Stomach smooth muscle (tissue), 2 donors: ENCODE results near the gene ZNF581.
A peak's percentile ranks its signal among the peaks of the same experiment; 100 is the strongest.

Experiments used
- H3K27ac ChIP-seq: one replicate; pipeline ENCODE4 v1.7.0; 2013; ENCODE audit warnings: mild to moderate bottlenecking, low read length, inconsistent platforms
- H3K27me3 ChIP-seq, 2 donors: one replicate each; pipeline ENCODE4 v1.7.0; 2013; ENCODE audit warnings: low read length in 2 of 2; ENCODE audit not compliant: insufficient read depth in 2 of 2, control insufficient read depth in 1 of 2
- H3K36me3 ChIP-seq, 2 donors: one replicate each; pipeline ENCODE4 v1.7.0; 2013; ENCODE audit warnings: low read length in 2 of 2; ENCODE audit not compliant: control insufficient read depth in 2 of 2, insufficient read depth in 2 of 2
- H3K4me1 ChIP-seq: one replicate; pipeline ENCODE4 v1.7.0; 2013; ENCODE audit warnings: low read length; ENCODE audit not compliant: control insufficient read depth, insufficient read depth
- H3K4me3 ChIP-seq, 2 donors: one replicate each; pipeline ENCODE4 v1.7.0; 2013; ENCODE audit warnings: low read length in 2 of 2
- H3K9ac ChIP-seq, 2 donors: one replicate each; pipeline ENCODE4 v1.7.0; 2013; ENCODE audit warnings: low read length in 2 of 2, mild to moderate bottlenecking in 1 of 2
- H3K9me3 ChIP-seq, 2 donors: one replicate each; pipeline ENCODE4 v1.7.0; 2013; ENCODE audit warnings: low read length in 2 of 2; ENCODE audit not compliant: control insufficient read depth in 2 of 2
- donor health status: healthy.
- donor health status: Pancreatic carcinoma.

Gene ZNF581

DNA sequence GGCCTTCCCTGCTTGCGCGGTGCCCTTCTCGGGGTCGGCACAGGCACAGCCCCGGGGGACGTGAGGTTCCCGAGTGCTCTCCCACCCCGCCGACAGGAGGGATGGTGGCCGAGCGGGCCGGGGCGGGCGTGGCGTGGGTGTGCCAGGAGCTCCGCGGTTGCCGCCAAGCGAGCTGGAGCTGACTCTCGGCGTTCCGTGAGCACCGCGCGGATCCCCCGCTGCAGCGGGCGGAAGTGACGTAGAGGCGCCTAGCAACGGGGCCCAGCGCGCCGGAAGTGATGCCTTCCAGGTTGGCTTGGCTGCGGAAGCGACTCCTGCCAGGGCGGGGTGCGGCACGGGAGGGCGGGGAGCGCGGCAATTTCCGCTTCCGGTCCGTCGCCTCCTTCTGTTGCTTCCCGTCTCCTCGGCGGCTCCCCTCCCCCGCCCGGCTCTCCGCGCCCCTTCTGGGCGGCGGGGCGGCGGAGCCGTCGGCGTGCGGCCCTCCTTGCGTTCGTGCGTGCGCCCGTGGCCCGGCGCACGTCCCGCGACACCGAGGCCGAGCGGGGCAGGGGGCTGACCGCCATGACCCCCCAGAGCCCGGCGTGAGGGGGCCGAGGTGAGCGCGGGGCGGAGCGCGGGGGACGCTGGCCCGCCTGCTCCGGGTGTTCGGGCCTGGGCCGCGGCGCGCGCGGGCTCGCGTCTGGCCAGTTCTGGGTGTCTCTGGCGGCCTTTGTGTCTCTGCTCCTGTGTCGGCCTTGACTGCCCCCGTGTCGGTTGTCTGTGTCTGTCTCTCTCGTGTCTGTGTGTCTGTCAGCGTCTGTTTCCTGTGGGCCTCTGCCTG lies 31.6 kb downstream of the ZNF581 start, which contains the start of gene EPN1:
EPN1 (plus strand) TSS at position 386 of the 820 bp plus-strand sequence. CDS start 3,402 bp downstream, outside the sequence.
- peak within 1 kb of the TSS; percentile 93 to 94 for H3K9ac ChIP-seq
- H3K4me3 ChIP-seq = peak within 1 kb of the TSS; percentile 96
- no peaks in the 10 kb centered on the region for H3K9me3 ChIP-seq
- peak within 1 kb of the TSS; percentile 71 for H3K27ac ChIP-seq
- H3K4me1 ChIP-seq = peaks cover 39% of the 10 kb centered on the region
- H3K27me3 ChIP-seq = no peaks in the 10 kb centered on the region
- H3K36me3 ChIP-seq = peaks cover 22 to 27% of the 10 kb centered on the region in 2 donors

DNA sequence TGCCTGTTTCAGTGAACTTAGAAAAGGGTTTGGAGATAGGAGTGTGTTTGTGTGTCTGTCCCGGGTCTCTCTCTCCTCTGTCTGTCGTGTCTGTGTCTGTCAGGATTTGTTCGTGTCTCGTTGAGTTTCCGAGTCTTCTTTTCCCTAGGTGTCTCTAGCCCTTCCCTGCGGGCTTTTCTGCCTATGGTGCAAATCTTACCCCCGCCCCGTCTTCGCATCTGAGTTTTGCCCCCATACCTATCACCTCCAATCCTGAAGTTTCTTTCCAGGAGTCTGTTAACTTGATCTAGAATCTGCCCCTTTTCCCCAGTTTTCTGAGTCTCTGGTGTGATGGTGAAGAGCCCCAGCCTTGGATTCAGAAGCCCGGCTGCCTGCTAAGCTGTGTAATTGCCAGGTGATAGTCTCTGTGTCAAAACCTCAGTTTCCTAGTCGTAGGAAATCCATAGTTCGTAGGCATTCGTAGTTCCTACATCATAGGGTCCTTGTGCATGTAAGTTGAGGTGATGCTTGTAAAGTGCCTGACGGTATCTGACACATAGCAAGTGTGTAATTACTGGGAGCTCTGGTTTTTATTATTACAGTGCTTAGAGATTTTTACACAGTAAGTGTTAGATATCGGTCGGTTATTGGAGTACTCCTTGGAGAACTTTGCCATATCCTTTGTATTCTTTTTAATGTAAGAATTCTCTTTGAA lies 32.4 kb downstream of the ZNF581 start:
- Histone ChIP-seq H3K4me1 (peaks cover 35% of the 10 kb centered on the region), H3K9ac (peak overlapping the region; percentile 93 to 94)

DNA sequence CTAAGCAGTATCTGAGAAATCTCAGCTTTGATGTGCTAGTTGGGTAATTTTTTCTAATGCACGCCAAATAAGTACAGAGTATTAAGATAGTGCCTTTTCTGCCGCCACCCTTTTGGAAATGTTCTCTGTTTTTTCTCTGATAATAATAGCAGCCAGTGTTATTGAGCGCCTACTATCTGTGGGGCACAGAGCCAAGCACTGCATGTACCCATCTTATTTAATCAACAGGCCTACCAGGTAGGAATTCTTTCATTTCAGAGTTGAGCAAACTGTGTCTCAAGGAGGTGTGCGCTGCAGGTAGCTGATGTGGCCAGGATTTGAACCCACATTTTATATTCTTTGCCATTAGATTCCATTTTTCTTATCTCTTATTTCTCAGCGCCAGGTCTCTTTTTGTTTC lies 32.9 kb downstream of the ZNF581 start:
- Histone ChIP-seq H3K27ac (no peak overlapping the region), H3K4me1 (peaks cover 35% of the 10 kb centered on the region), H3K9ac (peak overlapping the region; percentile 55 to 93)

More for the DNA sequence above, 32.4 kb downstream of the ZNF581 start:
- peaks cover 24 to 25% of the 10 kb centered on the region in 2 donors for H3K36me3 ChIP-seq
- peak overlapping the region; percentile 96 for H3K4me3 ChIP-seq
- no peaks in the 10 kb centered on the region for H3K27me3 ChIP-seq
- H3K27ac ChIP-seq = peak overlapping the region; percentile 71
- H3K9me3 ChIP-seq = no peaks in the 10 kb centered on the region

DNA sequence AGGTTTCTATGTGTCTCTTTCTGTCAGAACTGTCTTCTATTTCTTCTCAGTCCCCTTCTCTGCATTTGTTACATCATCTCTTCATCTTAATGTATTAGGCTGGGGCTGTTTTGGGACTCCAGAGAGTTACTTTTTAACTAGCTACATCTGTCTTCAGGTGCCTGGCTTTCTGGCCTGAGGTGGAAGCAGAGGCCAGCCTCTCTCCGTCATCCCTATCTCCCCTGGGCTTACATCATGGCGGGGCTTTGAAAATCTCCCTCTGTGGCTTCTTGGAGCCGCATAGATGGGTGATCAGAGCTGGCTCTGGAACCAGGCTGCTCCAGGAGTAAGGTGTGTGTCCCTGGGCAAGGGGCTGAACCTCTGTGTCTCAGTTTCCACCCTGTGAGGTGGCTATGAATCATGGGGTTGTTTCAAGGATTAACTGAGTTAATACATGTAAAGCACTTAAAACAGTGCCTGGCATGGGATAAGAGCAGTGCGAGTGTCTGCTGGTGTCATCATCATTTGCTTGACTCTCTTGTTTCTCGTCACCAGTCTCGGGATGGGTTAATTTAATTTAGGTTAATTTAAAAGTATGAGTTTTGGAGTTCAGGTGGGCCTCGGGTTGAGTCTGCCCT lies 33.5 kb downstream of the ZNF581 start:
- H3K9ac ChIP-seq = peak overlapping the region in 1 of 2 donors; percentile 55
- H3K36me3 ChIP-seq = peaks cover 28 to 29% of the 10 kb centered on the region in 2 donors
- H3K9me3 ChIP-seq = no peaks in the 10 kb centered on the region
- H3K27ac ChIP-seq = no peak overlapping the region
- peaks cover 35% of the 10 kb centered on the region for H3K4me1 ChIP-seq
- H3K27me3 ChIP-seq = no peaks in the 10 kb centered on the region
- H3K4me3 ChIP-seq = peak overlapping the region in 1 of 2 donors; percentile 96

More for the DNA sequence above, 32.9 kb downstream of the ZNF581 start:
- peak overlapping the region; percentile 96 for H3K4me3 ChIP-seq
- peaks cover 28% of the 10 kb centered on the region in 2 donors for H3K36me3 ChIP-seq
- H3K9me3 ChIP-seq = no peaks in the 10 kb centered on the region
- no peaks in the 10 kb centered on the region for H3K27me3 ChIP-seq

DNA sequence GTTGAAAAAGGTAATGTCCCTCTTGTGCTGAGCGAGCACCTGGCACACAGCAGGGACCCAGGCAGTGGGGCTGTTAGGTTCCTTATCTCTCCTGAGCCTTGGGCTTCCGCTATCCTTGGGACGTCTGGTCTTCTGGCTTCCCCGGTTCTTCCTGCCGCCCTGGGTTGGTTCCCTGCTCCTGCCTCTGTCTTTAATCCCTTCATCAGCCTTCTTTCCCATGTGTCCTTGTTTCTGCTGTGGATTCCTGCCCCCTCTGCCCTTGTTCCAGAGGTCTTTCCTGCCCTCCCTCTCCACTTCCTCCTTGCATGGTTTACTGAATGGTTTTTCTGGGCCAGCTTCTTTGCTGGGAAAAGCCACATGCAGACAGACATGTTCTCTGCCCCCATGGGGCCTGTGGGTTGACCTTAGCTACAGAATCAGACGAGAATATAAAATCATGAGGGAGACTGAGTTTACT lies 34.2 kb downstream of the ZNF581 start:
- no peaks in the 10 kb centered on the region for H3K9me3 ChIP-seq
- H3K9ac ChIP-seq = peak overlapping the region; percentile 21 to 33
- H3K4me3 ChIP-seq = peak overlapping the region in 1 of 2 donors; percentile 8
- no peak overlapping the region for H3K27ac ChIP-seq
- H3K27me3 ChIP-seq = no peaks in the 10 kb centered on the region
- H3K4me1 ChIP-seq = peaks cover 35% of the 10 kb centered on the region
- H3K36me3 ChIP-seq = peaks cover 28 to 32% of the 10 kb centered on the region in 2 donors

DNA sequence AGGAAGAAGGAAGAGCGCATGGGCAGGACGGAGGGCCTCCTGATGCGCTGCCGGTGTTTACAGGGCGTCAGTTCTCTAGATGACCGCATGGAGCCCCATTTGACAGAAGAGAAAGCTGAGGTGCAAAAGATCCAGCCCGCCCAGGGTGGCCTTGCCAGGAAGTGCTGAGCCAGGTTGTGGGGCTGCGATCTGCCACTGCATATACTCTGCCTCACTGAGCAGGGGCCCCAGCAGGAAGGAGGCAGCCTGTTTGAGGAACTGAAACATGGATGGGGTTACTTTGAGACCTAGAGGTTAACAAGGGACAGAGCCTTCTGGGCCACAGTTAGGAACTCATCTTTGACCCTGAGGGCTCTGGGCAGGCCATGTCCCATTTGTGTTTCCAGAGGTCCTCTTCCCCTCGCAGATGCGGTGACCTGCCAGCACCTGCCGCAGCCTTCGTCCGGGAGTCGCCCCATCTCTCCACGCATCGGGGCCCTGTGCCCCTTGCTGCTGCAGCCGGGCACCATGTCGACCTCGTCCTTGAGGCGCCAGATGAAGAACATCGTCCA lies 34.7 kb downstream of the ZNF581 start:
- Histone ChIP-seq H3K9me3 (no peaks in the 10 kb centered on the region), H3K36me3 (peaks cover 28 to 32% of the 10 kb centered on the region in 2 donors), H3K4me1 (peaks cover 35% of the 10 kb centered on the region), H3K27ac (no peak overlapping the region), H3K27me3 (no peaks in the 10 kb centered on the region), H3K4me3 (no peak overlapping the region), H3K9ac (no peak overlapping the region)

DNA sequence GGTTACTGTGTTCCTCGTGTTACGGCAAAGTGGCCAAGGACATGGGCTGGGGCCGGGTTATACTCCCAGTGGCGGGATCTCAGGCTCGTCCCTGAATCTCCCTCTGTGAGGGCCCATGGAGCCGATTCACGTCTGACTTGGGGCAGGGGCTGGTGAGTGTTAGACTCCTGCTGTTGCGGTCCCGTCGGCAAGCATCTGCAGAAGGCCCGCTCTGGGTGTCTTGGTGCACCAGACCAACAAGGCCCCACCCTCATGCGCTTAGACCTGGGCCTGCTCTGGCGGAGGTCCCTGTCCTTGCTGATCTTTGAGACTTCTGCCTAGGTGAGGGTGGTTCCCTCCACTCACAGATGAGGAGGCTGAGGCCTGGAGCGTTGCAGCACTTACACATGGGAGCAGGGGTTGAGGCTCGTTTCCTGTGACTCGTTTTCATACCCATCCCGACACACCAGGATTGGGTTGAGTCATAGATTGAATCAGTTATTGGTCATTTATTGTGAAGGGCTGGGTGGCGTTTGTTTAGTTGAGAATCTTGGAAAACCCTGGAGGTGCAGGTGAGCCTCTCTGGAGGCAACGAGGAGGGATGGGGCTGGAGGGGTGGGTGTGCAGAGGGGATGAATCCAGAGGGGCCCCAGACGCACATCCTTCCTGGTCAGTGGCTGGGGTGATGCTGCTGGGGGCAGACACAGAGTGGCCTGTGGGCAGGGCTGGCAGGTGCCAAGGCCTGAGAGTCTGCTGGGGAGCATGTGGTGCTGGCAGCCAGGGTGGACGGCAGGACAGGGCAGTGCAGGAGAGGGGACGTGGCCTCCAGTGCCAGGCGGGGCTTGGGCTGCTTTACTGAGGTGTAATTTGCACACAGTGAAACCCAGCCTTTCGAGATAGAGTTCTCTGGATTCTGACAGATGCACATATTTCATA lies 36.2 kb downstream of the ZNF581 start:
- H3K27me3 ChIP-seq = no peaks in the 10 kb centered on the region
- peaks cover 37 to 39% of the 10 kb centered on the region in 2 donors for H3K36me3 ChIP-seq
- peaks cover 32% of the 10 kb centered on the region for H3K4me1 ChIP-seq
- no peak overlapping the region for H3K27ac ChIP-seq
- no peaks in the 10 kb centered on the region for H3K9me3 ChIP-seq
- no peak overlapping the region for H3K9ac ChIP-seq
- no peak overlapping the region for H3K4me3 ChIP-seq

DNA sequence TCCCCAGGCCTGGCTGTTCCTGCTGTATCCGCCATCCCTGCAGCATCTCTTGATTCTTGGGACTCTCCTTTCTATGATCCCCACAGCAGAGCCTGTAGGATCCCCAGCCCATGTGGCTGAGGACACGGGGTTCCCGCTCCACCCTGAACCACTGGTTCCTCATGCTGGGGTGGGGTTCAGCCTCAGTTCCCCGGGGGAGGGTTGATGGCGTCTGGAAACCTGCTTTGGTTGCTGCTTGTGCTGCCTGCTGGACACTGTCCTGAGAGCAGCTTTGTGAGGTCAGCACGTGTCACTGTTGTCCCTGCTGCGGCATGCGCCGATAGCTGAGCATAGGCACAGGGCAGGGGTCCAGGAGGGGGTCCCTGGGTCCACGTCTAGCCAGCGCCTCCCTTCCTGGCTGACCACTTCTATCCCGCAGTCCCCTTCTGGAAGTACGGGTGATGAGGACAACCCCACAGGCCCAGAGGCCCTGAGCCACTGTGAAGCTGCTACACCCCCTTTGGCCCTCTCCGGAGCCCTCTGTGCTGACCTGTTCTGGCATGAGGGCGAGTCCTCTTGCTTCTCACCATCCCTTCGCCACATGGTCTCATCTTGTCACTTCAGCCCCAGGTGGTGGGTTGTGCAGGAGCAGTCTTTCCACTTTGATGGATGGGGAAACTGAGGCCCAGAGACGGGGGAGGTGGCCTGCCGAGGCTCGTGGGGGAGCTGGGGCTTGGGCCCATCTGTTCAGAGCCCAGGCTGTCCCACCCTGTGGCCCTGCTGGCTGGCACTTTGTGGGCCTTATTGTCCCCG lies 37.1 kb downstream of the ZNF581 start:
- no peak overlapping the region for H3K27ac ChIP-seq

More for the DNA sequence above, 37.1 kb downstream of the ZNF581 start:
- H3K9me3 ChIP-seq = no peaks in the 10 kb centered on the region
- no peak overlapping the region for H3K4me3 ChIP-seq
- H3K4me1 ChIP-seq = peaks cover 27% of the 10 kb centered on the region
- peaks cover 44% of the 10 kb centered on the region in 2 donors for H3K36me3 ChIP-seq
- H3K27me3 ChIP-seq = no peaks in the 10 kb centered on the region
- no peak overlapping the region for H3K9ac ChIP-seq
